NCI-H2227 (cell line): Measurements from ENCODE around the gene FSHR.

Experiments
- DNase-seq: peaks from one replicate; lab custom pipeline; 2025; ENCODE audit not compliant: unreplicated experiment; lab: John Stamatoyannopoulos, UW

The FSHR gene

DNA sequence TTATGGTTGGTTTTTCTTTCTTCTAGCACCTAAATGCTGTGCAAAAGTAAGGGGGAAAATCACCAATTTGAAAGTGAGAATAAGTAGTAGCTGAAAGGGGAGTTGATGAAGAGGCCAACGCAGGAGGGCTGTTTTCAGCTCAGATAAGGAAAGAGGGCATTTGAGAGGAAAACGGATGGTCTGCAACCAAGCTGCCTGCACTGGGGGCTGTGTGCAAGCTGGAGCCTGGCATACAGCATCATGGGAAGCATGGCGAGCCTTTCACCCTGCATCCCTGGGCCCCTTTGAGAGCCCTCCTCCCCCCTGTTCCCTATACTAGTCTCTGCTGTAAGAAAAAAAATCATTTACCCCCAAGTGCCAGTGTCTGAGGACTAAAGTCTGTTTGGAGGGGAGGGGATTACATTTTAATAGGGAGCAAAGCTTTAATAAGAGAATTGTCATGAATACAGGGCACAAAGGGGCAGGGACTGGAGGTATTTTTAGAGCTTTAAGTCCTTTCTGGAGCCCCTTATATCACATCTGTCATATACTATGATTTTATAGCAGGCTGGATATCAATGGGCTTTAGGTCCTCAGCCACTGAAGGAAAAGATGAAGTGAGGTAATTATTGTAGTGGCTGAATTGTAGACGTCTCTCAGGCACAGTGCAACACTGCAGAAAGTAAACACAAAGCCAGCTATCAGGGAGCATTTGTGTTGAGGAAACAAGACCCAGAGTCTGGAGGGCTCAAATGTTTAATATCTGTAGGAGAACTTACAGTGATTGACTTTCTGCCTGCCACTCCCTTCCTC lies 120.7 kb downstream of the FSHR start:
- peak; percentile 44 for DNase-seq

DNA sequence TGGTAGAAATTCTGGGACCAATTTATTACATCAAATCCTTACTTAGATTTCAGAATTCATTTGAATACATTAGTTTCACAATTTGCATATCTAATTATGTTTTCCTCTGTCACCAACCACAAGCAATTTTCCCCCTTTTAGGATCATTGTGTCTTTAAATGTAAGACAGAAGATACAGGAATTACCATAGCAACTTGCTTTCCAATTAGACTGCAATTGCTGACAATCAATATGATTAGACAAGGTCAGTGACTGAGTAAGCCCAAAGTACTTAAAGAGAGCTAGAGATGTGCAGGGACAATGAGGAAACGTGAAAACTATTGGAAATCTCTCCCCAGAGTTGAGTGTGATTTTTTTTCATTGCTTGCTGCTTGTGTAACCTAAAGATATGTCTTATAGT lies 121.4 kb downstream of the FSHR start:
- no peak for DNase-seq

DNA sequence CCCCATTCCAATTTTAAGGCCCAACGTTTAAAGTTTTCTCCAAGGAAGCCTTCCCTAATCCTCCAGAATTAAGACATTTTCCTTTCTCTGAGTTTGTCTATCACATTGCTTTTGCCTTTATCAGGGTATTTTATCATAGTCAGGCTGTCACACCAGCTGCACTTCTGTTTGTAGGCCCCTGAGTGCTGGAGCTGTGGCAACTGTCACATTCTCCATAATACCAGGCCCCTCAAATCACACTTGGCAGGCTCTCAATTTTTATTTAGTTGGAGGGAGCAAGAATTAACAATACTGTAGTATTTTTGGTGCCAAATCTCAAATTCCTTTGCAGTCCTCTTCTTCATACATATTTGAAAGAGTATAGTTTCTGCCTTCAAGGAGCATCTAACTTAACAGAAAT lies 122.2 kb downstream of the FSHR start:
- no peak for DNase-seq

DNA sequence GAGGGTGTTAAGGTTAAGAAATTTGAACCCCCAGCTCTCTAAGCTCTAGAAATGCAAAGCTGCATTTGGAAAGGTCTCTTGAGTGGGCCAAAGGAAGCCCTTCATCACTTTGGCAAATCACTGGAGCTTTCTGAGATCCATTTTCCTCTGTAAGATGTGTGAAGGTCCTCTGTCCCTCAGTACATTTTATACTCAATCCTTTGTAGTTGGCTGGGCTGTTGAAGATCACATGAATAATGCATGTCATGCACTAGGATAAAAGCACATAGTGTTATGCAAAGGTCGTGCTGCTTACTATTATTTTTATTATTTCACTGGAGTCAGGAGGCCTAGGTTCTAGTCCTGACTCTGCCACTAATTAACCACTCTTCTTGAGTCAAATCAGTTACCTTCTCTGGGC lies 124.9 kb downstream of the FSHR start:
- DNase-seq: no peak

DNA sequence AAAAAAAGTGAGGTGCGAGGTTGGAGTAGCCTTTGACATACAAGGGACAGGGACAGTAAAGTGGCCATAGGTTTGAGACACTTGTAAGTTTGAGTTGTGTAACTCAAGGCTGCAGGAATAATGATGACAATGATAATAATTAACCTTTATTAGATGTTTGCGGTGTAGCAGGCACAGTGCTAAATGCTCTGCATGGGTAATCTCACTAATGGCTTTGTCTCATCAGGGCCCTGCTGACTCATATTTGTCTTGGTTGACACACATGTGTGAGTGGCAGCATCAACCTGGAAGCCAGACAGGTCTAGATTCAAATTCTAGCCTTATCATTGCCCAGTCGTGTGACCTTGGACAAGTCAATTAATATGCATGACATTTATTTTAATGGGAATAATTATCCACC lies 126.2 kb downstream of the FSHR start:
- DNase-seq: no peak

DNA sequence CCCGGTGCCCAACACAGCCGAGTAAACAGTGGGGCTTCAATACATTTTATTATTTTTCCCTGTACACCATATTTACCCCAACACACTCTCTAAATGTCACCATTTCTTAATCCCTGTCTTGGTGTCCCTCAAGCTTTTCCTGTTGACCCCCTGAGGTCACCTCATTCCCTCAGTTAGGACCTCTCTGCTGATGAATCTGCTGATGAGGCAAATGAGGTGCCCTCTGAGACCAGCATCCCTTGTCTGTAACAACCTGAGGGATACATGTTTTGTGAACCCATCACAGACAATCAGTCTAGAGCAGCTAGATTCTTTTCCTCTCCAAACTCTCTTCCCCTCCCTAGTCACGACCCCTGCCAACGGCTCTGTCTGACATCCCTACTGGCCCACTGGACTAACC lies 127.6 kb downstream of the FSHR start:
- DNase-seq: no peak

DNA sequence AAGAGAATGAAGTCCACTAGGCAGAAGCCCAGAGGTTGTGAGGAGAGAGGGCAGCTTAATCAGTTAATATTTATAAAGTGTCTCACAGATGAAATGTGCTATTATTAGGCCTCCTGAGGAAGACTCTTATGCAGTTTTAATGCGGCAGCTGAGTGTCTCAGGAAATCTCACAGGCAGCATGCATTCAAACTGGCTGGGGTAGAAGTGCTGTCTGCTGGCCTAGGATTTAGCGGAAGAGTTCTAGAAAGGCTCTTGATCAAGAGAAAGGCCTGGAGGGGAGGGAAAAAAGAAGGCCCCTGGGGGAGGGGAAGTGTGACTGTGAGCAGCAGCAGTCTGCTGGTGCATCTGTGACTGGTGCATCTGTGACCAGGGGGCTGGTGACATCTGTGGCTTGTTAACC lies 133.0 kb downstream of the FSHR start:
- peak; percentile 36 for DNase-seq

DNA sequence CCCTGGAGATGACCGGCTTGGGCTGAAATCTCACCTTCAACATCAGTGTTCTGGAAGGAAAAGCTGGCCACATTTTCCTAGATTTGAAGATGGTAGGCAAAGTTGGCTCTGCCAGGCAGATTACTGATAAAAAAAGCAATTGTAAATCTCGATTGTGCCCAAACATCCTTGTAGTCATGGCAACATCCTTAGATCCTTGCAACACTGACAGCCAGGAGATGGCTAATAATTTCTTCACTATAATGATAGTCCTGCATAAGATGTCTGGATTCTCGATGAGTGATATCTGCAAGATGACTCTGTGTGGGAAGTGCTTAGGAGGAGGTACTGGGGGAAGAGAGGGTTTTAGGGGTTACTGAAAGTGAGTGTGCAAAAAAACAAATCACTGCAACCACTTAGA lies 149.1 kb downstream of the FSHR start:
- peak; percentile 65 for DNase-seq

DNA sequence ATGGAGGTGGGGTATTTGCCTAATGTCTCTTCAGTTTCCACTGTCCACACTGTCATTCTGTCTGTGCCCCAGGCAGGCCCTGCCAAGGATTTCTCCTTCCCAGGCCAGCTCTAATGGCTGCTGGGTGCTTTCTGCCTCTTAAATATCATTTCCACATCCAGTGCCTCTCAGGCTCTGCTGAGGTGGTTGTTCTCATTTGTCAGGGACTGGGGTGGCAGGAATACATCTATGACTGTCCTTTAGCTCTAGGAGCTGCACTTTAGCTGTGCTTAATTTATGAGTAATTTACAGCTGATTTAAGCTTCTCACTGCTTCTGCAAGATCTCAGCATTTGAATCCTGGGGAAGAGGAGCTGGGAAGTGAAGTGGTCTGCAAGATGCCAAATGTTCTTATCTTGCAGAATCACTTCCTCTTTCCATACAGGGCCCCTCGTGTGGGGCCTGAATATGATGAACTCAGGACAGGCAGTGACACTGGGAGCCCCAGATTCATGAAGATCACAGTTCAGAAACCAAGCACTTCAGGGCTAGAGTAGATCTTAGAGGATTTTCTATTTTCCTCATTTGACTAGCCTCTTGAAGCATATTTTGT lies 150.2 kb downstream of the FSHR start:
- no peak for DNase-seq

DNA sequence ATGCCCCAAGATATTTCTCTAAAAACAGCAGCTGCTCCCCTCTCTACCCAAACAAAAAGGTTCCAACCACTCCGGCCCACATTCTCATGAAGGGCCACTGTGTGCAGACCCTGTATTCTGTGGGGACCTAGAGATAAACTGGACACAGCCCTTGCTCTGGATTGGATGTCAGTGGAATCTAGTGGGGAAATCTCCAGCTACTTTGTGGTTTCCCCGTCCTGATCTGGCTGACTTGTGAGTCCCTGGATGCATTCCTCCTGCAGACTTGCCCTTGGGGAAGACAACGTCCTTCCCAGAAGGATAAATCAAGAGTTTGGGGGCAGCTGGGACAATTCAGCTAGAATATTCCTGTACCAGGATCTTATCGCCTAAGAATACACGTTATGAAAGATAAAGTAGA lies 151.1 kb downstream of the FSHR start:
- no peak for DNase-seq

DNA sequence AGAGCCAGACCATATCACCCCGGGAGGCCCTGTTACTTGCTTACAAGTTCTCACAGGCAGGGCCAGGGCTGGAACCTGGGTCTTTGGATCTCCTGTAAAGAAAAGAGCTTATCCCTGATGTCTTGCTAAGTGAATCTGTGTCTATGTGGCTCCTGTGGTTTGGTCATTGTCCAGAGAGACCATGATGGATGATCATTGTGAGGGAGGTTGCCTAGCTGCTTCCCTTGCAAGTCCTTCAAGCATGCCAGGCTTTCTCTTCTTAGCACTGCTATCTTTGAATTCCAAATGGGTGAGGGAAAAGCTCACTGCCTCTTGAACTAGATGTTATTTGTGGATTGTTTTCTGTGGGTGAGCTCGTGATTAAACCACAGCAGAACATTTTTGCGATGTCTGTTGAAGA lies 151.6 kb downstream of the FSHR start:
- DNase-seq: no peak

DNA sequence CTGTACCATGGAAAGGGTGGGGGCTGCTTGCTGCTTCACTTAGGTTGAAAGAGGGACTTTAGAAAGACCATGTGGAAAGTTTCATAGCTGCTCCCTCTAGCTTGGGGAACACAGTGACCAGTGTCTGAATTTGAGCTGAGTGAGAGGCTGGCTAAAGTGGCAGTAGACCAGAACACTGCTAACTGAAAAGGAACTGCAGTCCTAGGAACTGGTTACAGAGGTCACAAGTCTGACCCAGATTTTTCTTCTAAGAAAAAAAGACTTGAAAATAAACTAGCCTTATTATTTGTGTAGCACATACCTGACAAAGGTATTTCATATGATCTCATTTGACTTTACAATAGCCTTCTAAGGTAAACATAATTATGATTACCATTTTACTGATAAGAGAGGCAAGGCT lies 153.6 kb downstream of the FSHR start:
- no peak for DNase-seq

DNA sequence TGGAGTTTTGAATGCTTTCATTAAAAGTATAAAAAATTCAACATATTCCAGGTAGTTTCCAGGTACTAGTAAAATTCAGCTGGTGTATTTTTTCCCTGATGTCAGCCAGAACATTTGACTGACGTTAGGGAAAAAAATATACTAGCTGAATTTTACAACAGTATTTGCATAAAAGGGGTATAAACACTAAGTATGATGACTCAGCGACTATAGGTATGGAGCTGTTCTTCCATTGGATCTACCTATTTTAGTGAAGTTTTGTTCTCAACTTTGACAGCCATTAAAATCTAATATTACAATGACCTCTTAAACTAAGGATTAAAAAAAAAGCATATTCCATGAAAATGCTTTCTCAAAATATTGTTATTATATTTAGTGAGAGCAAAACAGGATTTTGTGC lies 155.9 kb downstream of the FSHR start:
- DNase-seq: no peak

DNA sequence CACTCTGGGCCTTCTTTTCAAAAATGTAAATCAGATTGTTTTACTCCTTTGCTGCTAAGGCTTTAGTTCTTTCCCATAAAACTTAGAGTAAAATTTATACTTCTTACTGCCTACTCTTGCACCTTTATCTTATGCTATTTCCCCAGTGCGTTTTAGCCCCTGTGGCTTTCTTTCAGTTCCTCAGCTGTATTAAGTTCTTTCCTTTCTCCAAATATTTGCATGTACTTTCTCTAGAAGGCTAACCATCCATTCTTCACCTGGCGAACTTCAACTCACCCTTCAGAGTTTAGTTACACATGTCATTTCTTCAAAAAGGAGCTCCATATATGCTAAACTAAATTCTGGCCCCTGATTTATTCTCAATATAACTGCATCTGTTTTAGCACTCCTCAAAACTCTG lies 160.7 kb downstream of the FSHR start:
- DNase-seq: no peak

DNA sequence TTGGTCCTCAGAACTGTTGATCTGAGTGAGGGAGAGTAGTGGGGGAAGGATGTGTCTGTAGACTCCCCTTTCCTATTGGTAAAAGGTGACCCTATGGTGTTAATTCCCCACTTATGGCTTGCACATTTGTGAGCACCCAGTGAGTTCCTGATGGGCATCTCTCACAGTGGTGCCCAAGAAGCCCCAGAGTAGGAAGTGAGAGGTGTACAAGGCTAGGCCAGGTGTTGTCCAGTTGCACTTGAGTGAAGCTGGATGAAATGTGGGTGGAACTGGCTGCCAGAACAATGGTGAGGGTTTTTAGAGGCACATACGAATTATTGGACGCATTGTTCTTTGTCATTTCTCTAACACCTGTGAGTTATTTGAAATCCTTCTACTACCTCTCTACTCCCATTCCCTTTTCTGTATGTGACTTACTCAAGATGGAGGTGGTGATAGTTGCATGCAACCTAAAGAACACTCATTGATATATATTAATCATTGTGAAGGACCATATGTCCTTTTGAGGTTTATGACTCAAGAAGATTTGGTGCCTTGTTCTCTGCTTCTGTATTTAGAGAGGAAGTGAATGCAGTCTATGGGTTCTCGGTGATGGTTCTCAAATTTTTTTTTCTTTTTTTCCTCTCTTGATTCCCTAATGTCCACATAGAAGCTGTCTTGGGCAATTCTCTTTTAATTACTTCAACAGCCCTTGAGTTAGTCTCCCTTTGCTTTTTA lies 162.7 kb downstream of the FSHR start:
- no peak for DNase-seq

DNA sequence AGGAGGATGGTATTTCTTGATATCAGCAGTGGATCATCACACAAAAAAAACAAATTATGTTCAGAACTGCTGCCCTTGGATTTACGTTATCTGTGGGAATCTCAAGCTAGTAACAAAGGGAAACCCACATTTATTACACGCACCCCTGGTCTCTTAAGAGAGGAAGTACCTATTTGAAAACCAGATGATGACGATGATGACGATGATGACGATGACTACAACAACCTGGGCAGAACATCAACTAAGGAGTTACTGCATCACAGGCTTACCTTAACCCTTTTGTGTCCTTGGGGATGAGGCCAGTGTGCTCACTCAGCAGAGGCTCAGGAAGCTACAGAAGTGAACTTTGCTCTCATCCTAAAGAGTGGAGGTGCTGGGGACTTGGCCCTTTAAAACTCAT lies 169.4 kb downstream of the FSHR start:
- DNase-seq: no peak

DNA sequence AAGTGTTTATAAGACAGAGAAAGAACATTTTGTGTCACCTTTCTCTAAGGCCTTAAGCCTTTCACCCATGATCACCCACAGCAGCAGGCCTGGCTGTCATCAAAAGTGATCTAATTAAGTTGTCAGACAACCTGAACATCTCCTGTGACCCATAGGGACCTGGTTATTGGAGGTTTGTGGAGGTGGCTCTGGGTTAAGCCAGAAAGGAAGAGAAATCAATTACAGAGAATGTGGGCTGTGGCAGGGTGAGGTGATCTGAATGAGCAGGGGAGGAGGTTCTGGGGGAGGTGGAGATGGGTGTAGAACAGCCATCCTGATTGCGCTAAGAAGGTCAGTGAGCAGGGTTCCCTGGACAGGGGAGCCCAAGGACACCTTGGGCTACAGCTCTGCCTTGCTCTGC lies 170.8 kb downstream of the FSHR start:
- no peak for DNase-seq

DNA sequence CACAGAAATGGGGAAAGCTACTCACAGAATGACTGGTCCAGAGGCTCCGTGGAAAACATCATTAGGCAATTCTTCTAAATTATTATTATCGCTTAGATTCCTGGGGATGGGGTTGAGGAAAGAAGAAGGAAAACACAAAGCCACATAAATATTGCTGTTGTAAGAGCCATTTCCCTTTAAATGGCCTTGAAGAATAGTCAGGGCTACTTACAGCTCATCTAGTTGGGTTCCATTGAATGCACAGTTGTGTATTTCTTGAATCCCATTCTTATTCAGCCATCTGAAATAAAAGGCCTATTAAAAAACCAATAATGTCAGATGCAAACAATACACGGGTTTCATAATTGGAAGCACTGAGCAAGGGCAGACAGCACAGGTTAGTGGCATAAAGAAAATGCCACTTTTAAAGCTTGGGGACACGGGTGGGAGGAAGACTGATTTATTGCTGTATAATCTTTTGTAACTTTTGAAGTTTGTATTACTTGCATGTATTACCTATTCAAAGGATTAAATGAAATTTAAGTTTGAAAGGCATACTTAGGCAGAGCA lies 171.4 kb downstream of the FSHR start:
- peak; percentile 12 for DNase-seq

DNA sequence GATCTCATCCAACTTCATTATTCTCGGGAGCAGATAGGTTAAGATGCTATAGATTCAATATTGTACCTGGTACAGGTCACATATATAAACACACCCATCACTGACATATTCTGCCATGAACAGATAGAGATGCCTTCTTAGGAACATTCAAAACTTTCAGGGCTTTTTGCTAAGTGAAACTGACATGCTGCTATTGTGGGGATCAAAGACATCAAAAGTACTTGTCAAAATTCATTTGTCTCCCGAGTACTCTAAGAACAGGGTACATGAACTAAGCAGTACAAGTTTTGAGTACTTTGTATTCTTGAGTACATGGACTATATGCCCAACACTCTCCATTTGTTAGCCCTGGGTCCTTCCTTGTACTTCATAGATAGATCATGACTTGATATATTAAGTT lies 173.5 kb downstream of the FSHR start:
- DNase-seq: no peak

DNA sequence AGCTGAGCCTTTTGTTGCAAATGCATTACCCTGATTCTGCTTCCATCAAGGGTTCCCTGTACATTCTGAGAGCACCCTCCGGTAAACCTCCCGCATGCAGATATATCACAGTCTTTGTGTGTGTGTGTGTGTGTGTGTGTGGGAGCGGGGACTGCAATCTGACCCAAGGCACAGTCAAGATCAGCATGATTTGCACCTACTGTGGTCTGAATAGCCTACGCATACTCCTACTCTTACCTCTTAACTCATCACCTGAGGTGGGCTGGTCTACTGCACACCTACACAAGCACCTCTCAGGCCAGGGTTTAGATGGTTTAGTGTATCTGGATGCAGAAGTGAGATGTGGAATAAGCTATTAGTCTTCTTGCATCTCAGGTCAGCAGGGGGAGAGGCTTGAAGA lies 174.6 kb downstream of the FSHR start:
- DNase-seq: no peak

DNA sequence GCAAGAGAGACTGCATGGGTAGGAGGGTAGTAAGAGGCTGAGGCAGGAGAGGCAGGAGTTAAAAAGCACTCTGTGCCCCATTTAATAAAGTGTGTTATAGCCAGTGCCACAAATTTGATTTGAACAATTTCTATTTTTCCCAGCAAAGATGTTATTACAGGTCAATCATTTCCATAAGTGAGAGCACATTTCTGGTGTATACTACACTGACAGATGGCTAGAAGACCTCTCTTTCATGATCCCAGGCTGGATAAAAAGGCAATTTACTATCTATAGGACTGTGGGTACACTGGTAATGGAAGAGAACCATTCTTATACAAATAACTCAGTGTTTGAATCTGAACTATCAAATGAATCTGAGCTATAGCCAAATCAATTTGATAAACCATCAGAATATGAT lies 176.2 kb downstream of the FSHR start:
- peak; percentile 20 for DNase-seq

DNA sequence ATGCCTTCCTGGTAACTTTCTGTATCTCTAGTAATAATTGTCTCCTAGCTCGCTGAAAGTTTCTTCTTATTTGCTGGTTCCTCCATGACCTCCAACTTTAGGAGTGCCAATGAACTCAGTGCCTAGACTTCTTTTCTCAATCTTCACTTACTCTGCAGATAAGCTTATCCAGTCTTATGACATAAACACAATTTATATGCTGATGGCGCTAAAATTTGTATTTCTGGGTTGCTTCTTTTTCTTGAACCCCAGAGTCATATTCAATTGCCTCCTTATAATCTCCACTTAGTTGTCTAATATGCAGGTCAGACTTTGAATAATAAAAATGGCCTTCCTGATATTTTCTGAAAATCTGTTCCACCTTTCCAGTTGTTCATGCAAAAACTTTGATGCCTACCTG lies 182.5 kb downstream of the FSHR start:
- DNase-seq: no peak
